PC-3 (cell line): ENCODE measurements around the gene TLN1. TPM values are rescaled to one million over a fixed set of nuclear protein-coding genes. Genes with fewer than 3 reads are reported as not detected.

Experiments used
- ATAC-seq: fragments of 200-7000 bp; cut with Tn5 transposase; 2 replicates; pipeline ENCODE4 v1.9.1; 2020; ENCODE audit warnings: mild to moderate bottlenecking, moderate library complexity
- BruUV-seq: library from RNA; stranded (reverse); fragments of 400-500 nt; replicated peaks from 2 replicates; lab custom pipeline; 2021; lab: Mats Ljungman, UMichigan
- CTCF ChIA-PET: fragments of 300-600 bp; sonication (Branson Sonifier 250); formaldehyde crosslinking; loops from one replicate; lab custom pipeline; 2022; ENCODE audit warnings: antibody characterized with exemption; lab: Charles Lee
- POLR2A ChIA-PET: fragments of 300-600 bp; sonication (Branson Sonifier 250); formaldehyde crosslinking; loops from one replicate; lab custom pipeline; 2022; ENCODE audit warnings: antibody characterized with exemption; ENCODE audit not compliant: unreplicated experiment; lab: Charles Lee
- DNase-seq: peaks from one replicate; pipeline ENCODE4 v3.0.0-alpha.2; 2015
- H2AFZ ChIP-seq: fragments of 300-600 bp; sonication (generic); 2 replicates; pipeline ENCODE4 v1.6.0; 2016; ENCODE audit warnings: antibody characterized with exemption, low read length
- H3F3A ChIP-seq: fragments of 300-600 bp; sonication (generic); one replicate; pipeline ENCODE4 v1.6.0; 2017; ENCODE audit warnings: antibody characterized with exemption, low read length, control low read depth, mild to moderate bottlenecking; ENCODE audit not compliant: unreplicated experiment
- H3K27ac ChIP-seq: fragments of 300-600 bp; sonication (generic); 2 replicates; pipeline ENCODE4 v1.5.1; 2016; ENCODE audit warnings: mild to moderate bottlenecking, low read length
- H3K27me3 ChIP-seq: fragments of 300-600 bp; sonication (generic); 2 replicates; pipeline ENCODE4 v1.6.1; 2016; ENCODE audit warnings: low read length, mixed read lengths
- H3K36me3 ChIP-seq: fragments of 300-600 bp; sonication (generic); 2 replicates; pipeline ENCODE4 v1.6.1; 2016; ENCODE audit warnings: low read depth, mixed run types, low read length, mixed read lengths
- H3K4me1 ChIP-seq: fragments of 300-600 bp; sonication (generic); 2 replicates; pipeline ENCODE4 v1.5.1; 2016; ENCODE audit warnings: low read length; ENCODE audit not compliant: insufficient read depth
- H3K4me2 ChIP-seq: fragments of 300-600 bp; sonication (generic); 2 replicates; pipeline ENCODE4 v1.6.0; 2016; ENCODE audit warnings: low read length
- H3K4me3 ChIP-seq: fragments of 300-600 bp; sonication (generic); 2 replicates; pipeline ENCODE4 v1.5.1; 2016; ENCODE audit warnings: mild to moderate bottlenecking, low read length, mixed read lengths
- H3K79me2 ChIP-seq: fragments of 300-600 bp; sonication (generic); 2 replicates; pipeline ENCODE4 v1.6.1; 2017; ENCODE audit warnings: low read length, mixed read lengths
- H3K9ac ChIP-seq: fragments of 300-600 bp; sonication (generic); 2 replicates; pipeline ENCODE4 v1.6.0; 2016; ENCODE audit warnings: mild to moderate bottlenecking, low read length
- H3K9me2 ChIP-seq: fragments of 300-600 bp; sonication (generic); replicated peaks from 2 replicates; pipeline ENCODE4 v1.6.1; 2016; ENCODE audit warnings: mixed run types, low read length, mixed read lengths
- H3K9me3 ChIP-seq: fragments of 300-600 bp; sonication (generic); 2 replicates; pipeline ENCODE4 v1.6.1; 2016; ENCODE audit warnings: low read length, mixed read lengths
- H4K20me1 ChIP-seq: fragments of 300-600 bp; sonication (generic); 2 replicates; pipeline ENCODE4 v1.6.1; 2016; ENCODE audit warnings: low read length, mixed read lengths
- EZH2 ChIP-seq: fragments of 300-600 bp; sonication (generic); IDR thresholded peaks from one replicate; pipeline ENCODE4 v1.6.1; 2017; ENCODE audit warnings: antibody characterized with exemption, mild to moderate bottlenecking, low read length; ENCODE audit not compliant: unreplicated experiment
- EZH2phosphoT487 ChIP-seq: fragments of 300-600 bp; sonication (generic); IDR thresholded peaks from 2 replicates; pipeline ENCODE4 v1.6.1; 2018; ENCODE audit warnings: mild to moderate bottlenecking, antibody characterized with exemption, low read length, borderline replicate concordance
- intact Hi-C: fragments of 100-400 bp; cut with micrococcal nuclease; formaldehyde crosslinking; loops from 2 replicates; pipeline ENCODE4 v1.9.0; 2023
- total RNA-seq: library from RNA; depleted of rRNA; stranded (reverse); fragments of >200 nt; gene quantifications from 2 replicates; pipeline ENCODE4 v1.2.3, GENCODE V29; 2014
- TF ChIP-seq, protein P1 (sequence below): fragments of 300-600 bp; sonication (generic); conservative IDR thresholded peaks from 2 replicates; pipeline ENCODE4 v1.5.1; 2017; ENCODE audit warnings: antibody characterized with exemption, low read depth, mild to moderate bottlenecking, low read length

Gene TLN1
- total RNA-seq, 1 experiment from 2014 or later: 118 TPM

DNA sequence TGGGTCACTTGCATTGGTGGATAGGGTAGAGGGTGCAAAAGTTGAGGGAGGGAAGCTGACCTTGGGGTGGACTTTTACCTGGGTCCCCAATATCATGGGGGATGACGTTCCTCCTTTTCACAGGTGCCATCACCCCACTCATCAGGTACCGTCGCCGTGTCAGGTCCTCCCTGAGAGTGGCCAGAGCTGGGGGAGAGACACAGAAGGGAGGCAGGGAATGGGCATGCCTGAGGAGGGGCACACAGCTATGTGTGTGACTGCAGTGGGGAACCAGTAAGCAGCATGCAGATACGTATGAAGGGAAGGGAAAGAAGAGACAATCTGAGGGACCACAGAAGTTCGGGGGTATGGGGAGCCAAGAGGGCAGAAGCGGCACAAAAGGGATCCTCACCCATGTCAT lies 6.9 kb upstream of the TLN1 start:
- no peak overlapping the region for H3K4me2 ChIP-seq
- H3K36me3 ChIP-seq: peaks cover 63% of the 10 kb centered on the region
- no peak overlapping the region for H3K27ac ChIP-seq
- H4K20me1 ChIP-seq: no peaks in the 10 kb centered on the region
- ATAC-seq (no peak), DNase-seq (no peak)
- H3F3A ChIP-seq: no peaks in the 10 kb centered on the region
- POLR2A ChIA-PET: interaction anchor here (1.0 kb wide), 1 partner anchor 10 kb away, joined by 4 read pairs; the partner anchor contains the start of genes GBA2 and RGP1
- intact Hi-C loops: no loop called here
- no TSS peak for BruUV-seq
- H3K4me1 ChIP-seq: peaks cover 6% of the 10 kb centered on the region
- no peak overlapping the region for H3K4me3 ChIP-seq
- peaks cover 15% of the 10 kb centered on the region for H3K79me2 ChIP-seq
- no peaks in the 10 kb centered on the region for H3K9me2 ChIP-seq
- no peak overlapping the region for H3K9ac ChIP-seq
- CTCF ChIA-PET: no interaction called here
- H3K9me3 ChIP-seq: no peaks in the 10 kb centered on the region
- TF ChIP-seq EZH2: no peak
- H3K27me3 ChIP-seq: no peaks in the 10 kb centered on the region
- no peak overlapping the region for H2AFZ ChIP-seq

DNA sequence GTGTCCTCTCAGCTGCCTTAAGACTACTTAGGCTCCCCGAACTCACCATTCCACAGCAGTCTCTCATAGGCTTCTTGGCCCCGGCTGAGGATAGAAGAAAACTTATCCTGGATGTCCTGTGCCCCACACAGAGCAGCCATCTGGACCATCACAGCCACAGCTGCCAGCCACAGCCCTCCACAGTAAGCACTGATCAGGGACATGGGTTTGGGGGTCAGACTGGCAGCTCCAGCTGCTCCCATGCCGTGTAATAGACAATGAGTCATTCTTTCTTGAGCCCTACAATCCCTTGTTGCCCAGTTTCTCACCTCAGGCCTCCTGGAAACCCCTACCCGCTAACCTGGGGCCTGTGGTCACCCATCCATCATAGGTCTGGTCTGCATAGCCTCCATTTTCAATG lies 6.2 kb upstream of the TLN1 start:
- no peak for DNase-seq
- no peak overlapping the region for H2AFZ ChIP-seq
- H3K27ac ChIP-seq: no peak overlapping the region
- no peaks in the 10 kb centered on the region for H3F3A ChIP-seq
- TF ChIP-seq, protein P1, sequence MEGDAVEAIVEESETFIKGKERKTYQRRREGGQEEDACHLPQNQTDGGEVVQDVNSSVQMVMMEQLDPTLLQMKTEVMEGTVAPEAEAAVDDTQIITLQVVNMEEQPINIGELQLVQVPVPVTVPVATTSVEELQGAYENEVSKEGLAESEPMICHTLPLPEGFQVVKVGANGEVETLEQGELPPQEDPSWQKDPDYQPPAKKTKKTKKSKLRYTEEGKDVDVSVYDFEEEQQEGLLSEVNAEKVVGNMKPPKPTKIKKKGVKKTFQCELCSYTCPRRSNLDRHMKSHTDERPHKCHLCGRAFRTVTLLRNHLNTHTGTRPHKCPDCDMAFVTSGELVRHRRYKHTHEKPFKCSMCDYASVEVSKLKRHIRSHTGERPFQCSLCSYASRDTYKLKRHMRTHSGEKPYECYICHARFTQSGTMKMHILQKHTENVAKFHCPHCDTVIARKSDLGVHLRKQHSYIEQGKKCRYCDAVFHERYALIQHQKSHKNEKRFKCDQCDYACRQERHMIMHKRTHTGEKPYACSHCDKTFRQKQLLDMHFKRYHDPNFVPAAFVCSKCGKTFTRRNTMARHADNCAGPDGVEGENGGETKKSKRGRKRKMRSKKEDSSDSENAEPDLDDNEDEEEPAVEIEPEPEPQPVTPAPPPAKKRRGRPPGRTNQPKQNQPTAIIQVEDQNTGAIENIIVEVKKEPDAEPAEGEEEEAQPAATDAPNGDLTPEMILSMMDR: no peak
- TF ChIP-seq EZH2phosphoT487 (no peak), EZH2 (no peak)
- H3K4me2 ChIP-seq: no peak overlapping the region
- H3K4me3 ChIP-seq: no peak overlapping the region
- no peaks in the 10 kb centered on the region for H4K20me1 ChIP-seq
- H3K79me2 ChIP-seq: peaks cover 15% of the 10 kb centered on the region
- H3K9me2 ChIP-seq: no peaks in the 10 kb centered on the region
- H3K4me1 ChIP-seq: peaks cover 12% of the 10 kb centered on the region
- no peaks in the 10 kb centered on the region for H3K27me3 ChIP-seq
- no peaks in the 10 kb centered on the region for H3K9me3 ChIP-seq
- BruUV-seq: no TSS peak
- peaks cover 56% of the 10 kb centered on the region for H3K36me3 ChIP-seq
- ChIA-PET CTCF (no interaction called here), POLR2A (no interaction called here)
- no peak for ATAC-seq
- intact Hi-C loops: no loop called here
- H3K9ac ChIP-seq: no peak overlapping the region

DNA sequence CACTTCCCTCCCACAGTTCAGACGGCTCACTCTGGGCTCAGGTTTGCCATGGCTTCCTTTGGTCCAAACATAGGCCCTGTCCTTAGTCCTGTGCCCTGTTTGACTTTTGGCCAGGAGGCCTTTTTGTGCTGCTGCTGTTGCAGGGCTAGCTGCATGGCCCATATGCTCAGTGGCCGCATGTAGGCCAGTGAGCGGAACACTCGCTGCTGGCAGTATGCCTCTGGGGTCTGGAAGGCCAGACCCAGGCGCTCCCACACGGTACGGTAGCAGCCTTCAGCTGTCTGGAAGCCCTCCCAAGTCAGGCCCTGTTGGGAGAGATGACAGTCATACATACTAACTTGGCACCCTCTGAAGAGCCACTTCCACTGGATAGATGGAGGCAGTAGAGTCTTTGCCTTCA lies 5.1 kb upstream of the TLN1 start:
- Histone ChIP-seq H3K9me2 (no peaks in the 10 kb centered on the region), H3K4me3 (no peak overlapping the region), H3K79me2 (peaks cover 15% of the 10 kb centered on the region), H3K27me3 (no peaks in the 10 kb centered on the region), H3K27ac (no peak overlapping the region), H3K9me3 (no peaks in the 10 kb centered on the region), H3K4me1 (peaks cover 12% of the 10 kb centered on the region), H3K9ac (no peak overlapping the region), H4K20me1 (no peaks in the 10 kb centered on the region), H2AFZ (no peak overlapping the region), H3F3A (no peaks in the 10 kb centered on the region), H3K36me3 (peaks cover 47% of the 10 kb centered on the region), H3K4me2 (no peak overlapping the region)
- ATAC-seq (no peak), DNase-seq (no peak)
- BruUV-seq: TSS peak; percentile 14
- intact Hi-C loops: no loop called here
- ChIA-PET POLR2A (interaction anchor here (0.6 kb wide), 1 partner anchor 20 kb away, joined by 26 read pairs; no protein-coding TSS in a partner anchor), CTCF (no interaction called here)
- no peak for TF ChIP-seq EZH2phosphoT487
- no peak for TF ChIP-seq EZH2
- TF ChIP-seq, protein P1: no peak
